SU-DHL-6 (cell line): ENCODE data around the gene PLIN4.

Source experiments
- EZH2phosphoT487 ChIP-seq: fragments of 200-600 bp; sonication (generic), shearing (Covaris generic); conservative IDR thresholded peaks from 2 replicates; pipeline ENCODE4 v1.6.1; 2018; ENCODE audit warnings: mild to moderate bottlenecking, antibody characterized with exemption, low read length, moderate library complexity, mixed read lengths
- TF ChIP-seq, protein P1 (sequence below): fragments of 200-600 bp; sonication (generic); IDR thresholded peaks from one replicate; pipeline ENCODE4 v1.5.1; 2017; ENCODE audit warnings: antibody characterized with exemption, mild to moderate bottlenecking, low read length, moderate library complexity; ENCODE audit not compliant: insufficient read depth, poor library complexity, severe bottlenecking

DNA sequence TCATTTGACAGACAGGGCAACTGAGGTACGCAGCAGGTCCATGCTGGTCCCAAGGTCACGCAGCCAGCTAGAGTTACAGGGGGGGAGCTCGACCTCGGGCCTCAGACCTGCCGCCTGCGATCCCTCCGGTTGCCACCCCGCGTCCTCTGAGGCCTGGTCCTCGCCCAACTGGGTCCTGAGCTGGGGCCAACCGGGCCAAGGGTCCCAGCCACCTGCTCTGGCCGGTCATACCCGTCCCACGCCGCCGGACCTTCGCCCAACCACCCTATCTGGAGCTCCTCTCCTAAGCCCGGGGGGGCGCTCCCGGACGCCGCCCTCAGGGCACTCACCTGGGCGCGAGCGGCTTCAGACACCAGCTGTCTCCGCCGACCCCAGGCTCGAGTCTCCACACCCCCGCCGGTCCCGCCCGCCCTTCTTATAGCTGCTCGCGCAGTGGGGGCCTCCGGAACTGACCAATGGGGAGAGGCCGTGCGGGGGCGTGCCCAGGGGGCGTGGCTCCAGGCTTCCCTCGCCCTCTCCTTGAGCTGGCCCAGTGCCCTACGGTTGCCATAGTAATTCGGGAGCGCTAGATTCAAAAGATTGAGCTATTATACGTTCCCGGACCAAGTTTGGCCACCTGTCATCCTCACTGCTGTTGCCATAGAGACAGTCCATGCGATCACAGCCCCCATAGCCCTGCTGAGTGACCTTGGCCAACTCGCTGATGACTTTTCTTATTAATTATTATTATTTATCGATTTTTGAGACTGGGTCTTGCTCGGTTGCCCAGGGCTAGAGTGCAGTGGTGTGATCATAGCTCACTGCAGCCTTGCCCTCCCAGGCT is 16.8 kb upstream of the PLIN4 start, which contains the start of gene PLIN5:
- TF ChIP-seq, protein P1, sequence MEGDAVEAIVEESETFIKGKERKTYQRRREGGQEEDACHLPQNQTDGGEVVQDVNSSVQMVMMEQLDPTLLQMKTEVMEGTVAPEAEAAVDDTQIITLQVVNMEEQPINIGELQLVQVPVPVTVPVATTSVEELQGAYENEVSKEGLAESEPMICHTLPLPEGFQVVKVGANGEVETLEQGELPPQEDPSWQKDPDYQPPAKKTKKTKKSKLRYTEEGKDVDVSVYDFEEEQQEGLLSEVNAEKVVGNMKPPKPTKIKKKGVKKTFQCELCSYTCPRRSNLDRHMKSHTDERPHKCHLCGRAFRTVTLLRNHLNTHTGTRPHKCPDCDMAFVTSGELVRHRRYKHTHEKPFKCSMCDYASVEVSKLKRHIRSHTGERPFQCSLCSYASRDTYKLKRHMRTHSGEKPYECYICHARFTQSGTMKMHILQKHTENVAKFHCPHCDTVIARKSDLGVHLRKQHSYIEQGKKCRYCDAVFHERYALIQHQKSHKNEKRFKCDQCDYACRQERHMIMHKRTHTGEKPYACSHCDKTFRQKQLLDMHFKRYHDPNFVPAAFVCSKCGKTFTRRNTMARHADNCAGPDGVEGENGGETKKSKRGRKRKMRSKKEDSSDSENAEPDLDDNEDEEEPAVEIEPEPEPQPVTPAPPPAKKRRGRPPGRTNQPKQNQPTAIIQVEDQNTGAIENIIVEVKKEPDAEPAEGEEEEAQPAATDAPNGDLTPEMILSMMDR = no peak
- TF ChIP-seq EZH2phosphoT487 = no peak
